Body of pancreas (tissue), 4 donors: ENCODE measurements around the gene PGM1. TPM values are rescaled to one million over a fixed set of nuclear protein-coding genes. Genes with fewer than 3 reads are reported as not detected.

Experiments used
- ATAC-seq: fragments of 150-250 bp; one replicate; pipeline ENCODE4 v1.9.1; 2016
- DNase-seq, 4 donors: peaks; one replicate each; pipeline ENCODE4 v3.0.0-alpha.2; 2019
- H3K27ac ChIP-seq, 4 donors: fragments of 200-600 bp; sonication (generic); 1 replicate in 3 of 4; 2 replicates in 1 of 4; pipeline versions ENCODE4 v1.5.1 to v1.6.1; 2016 to 2019; ENCODE audit warnings: mild to moderate bottlenecking in 1 of 4, mixed read lengths in 1 of 4, moderate library complexity in 1 of 4
- H3K27me3 ChIP-seq, 2 donors: fragments of 200-600 bp; sonication (generic); one replicate each; pipeline ENCODE4 v1.6.0; 2016; ENCODE audit warnings: mild to moderate bottlenecking in 1 of 2
- H3K36me3 ChIP-seq, 2 donors: fragments of 200-600 bp; sonication (generic); replicated peaks in 1 of 2; 2 replicates each; pipeline ENCODE4 v1.5.1; 2016; ENCODE audit warnings: low read depth in 2 of 2; ENCODE audit not compliant: insufficient read depth in 1 of 2
- H3K4me1 ChIP-seq: fragments of 200-600 bp; sonication (generic); one replicate; pipeline ENCODE4 v1.6.0; 2016
- H3K4me3 ChIP-seq, 2 donors: fragments of 200-600 bp; sonication (generic); 1 replicate in 1 of 2; 2 replicates in 1 of 2; pipeline ENCODE4 v1.5.1; 2016 to 2019
- H3K9me3 ChIP-seq, 3 donors: fragments of 200-600 bp; sonication (generic); 1 replicate in 2 of 3; 2 replicates in 1 of 3; pipeline ENCODE4 v1.5.1; 2016
- POLR2A ChIP-seq, 3 donors: fragments of 450-650 bp; IDR thresholded peaks; one replicate each; pipeline ENCODE4 v1.6.1; 2016; ENCODE audit warnings: antibody characterized with exemption in 3 of 3, mild to moderate bottlenecking in 2 of 3
- WGBS, 2 donors: methylation state at CpG; one replicate each; pipeline ENCODE4 v1.1.5; 2017; 5-methylcytosine and 5-hydroxymethylcytosine counted together
- intact Hi-C: fragments of 100-400 bp; cut with DNase I; formaldehyde crosslinking; loops from one replicate; pipeline ENCODE4 v1.15.1; 2023
- total RNA-seq, 2 donors: library from RNA; depleted of rRNA; stranded (reverse); fragments of >200 nt; gene quantifications; one replicate each; pipeline ENCODE4 v1.1.0, GENCODE V29; 2016
- TF ChIP-seq, protein P1 (sequence below), 7 experiments: fragments of 450-650 bp in 4 of 7; fragments of 200-600 bp in 3 of 7; sonication (generic) in 3 of 7; IDR thresholded peaks; one replicate each; pipeline ENCODE4 v1.5.1; 2016 to 2019; ENCODE audit warnings: antibody characterized with exemption in 7 of 7

The PGM1 gene
- total RNA-seq, 2 donors from 2014 or later, result 68.5 to 123 TPM

DNA sequence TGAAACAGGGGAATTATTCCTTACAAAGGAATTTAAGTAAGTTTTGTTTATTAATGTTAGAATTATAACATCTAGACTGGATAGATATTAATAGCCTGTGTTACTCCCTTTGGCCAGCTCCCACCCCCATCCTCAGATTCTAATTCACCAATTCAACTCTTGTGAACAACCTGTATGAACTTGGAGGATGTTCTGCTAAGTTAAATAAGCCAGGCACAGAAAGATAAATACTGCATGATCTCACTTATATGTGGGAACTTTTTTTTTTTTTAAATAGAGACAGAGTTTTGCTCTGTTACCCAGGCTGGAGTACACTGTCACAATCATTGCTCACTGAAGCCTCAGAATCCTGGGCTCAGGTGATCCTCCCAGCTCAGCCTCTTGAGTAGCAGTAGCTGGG is 37.7 kb upstream of the PGM1 start:
- Histone ChIP-seq H3K36me3 (no peaks in the 10 kb centered on the region), H3K4me3 (no peak overlapping the region), H3K4me1 (peaks cover 4% of the 10 kb centered on the region), H3K27me3 (no peaks in the 10 kb centered on the region), H3K27ac (no peak overlapping the region), H3K9me3 (no peaks in the 10 kb centered on the region)
- no peak for TF ChIP-seq POLR2A (IDR thresholded peaks at IDR 0.05)
- TF ChIP-seq, protein P1, sequence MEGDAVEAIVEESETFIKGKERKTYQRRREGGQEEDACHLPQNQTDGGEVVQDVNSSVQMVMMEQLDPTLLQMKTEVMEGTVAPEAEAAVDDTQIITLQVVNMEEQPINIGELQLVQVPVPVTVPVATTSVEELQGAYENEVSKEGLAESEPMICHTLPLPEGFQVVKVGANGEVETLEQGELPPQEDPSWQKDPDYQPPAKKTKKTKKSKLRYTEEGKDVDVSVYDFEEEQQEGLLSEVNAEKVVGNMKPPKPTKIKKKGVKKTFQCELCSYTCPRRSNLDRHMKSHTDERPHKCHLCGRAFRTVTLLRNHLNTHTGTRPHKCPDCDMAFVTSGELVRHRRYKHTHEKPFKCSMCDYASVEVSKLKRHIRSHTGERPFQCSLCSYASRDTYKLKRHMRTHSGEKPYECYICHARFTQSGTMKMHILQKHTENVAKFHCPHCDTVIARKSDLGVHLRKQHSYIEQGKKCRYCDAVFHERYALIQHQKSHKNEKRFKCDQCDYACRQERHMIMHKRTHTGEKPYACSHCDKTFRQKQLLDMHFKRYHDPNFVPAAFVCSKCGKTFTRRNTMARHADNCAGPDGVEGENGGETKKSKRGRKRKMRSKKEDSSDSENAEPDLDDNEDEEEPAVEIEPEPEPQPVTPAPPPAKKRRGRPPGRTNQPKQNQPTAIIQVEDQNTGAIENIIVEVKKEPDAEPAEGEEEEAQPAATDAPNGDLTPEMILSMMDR (IDR thresholded peaks at IDR 0.05), result no peak
- DNase-seq (no peak), ATAC-seq (no peak)
- intact Hi-C loops, result no loop called here

DNA sequence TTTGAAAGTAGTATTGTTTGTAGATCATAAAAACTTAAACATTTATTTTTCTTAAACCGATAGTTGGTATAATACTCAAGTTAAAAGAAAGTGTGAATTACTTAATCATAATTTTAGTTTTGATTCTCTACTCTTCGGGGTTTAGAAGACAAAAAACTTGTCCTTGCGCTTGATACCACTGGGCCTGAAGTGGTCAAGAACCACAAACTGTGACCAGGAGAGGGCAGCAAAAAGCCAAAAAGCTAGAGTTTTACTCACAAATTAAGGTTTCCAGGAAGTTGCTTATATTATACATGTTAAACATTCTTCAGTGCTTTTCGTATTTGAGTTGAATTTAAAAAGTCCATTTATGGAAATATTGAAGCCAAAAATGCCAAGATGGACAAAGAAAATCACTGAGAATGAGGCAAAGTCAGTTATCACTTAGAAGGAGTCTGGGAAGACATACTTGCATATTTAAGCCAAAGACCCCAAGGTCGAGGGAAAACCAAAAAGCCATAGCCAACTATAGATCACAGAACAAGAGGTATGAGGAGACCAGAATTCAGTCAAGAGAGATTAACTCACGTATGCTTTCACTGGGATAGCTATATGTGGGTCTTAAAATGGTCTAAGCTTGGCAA is 35.7 kb upstream of the PGM1 start:
- no peak for TF ChIP-seq POLR2A (IDR thresholded peaks at IDR 0.05)
- TF ChIP-seq, protein P1 (IDR thresholded peaks at IDR 0.05), result peak in 6 of 7 experiments; percentile 36 to 54 (median 50)
- peak; percentile 34 to 62 (median 50) for DNase-seq
- intact Hi-C loops, result no loop called here
- H3K27ac ChIP-seq, result no peak overlapping the region
- H3K4me1 ChIP-seq, result peaks cover 4% of the 10 kb centered on the region
- H3K27me3 ChIP-seq, result no peaks in the 10 kb centered on the region
- no peaks in the 10 kb centered on the region for H3K36me3 ChIP-seq
- ATAC-seq, result no peak
- H3K4me3 ChIP-seq, result no peak overlapping the region
- no peaks in the 10 kb centered on the region for H3K9me3 ChIP-seq
- WGBS, 2 donors, result 55% methylated on average over 6 of the region's 6 CpGs

DNA sequence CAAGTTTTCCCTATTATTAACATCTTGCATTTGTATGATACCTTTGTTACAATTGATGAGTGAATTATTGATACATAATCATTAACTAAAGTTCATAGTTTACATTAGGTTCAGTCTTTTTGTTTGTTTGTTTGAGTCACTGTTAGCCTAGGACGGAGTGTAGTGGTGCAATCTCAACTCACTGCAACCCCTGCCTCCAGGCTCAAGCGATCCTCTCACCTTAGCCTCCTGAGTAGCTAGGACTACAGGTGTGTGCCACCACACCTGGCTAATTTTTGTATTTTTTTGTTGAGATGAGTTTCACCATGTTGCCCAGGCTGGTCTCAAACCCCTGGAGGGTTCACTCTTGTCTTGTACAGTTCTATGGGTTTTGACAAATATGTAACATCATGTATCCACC is 33.9 kb upstream of the PGM1 start:
- Histone ChIP-seq H3K4me1 (peaks cover 4% of the 10 kb centered on the region), H3K4me3 (no peak overlapping the region), H3K27ac (no peak overlapping the region), H3K36me3 (no peaks in the 10 kb centered on the region), H3K27me3 (no peaks in the 10 kb centered on the region), H3K9me3 (no peaks in the 10 kb centered on the region)
- WGBS, 2 donors, result 77 to 81% methylated on average over 2 of the region's 2 CpGs
- DNase-seq (no peak), ATAC-seq (no peak)
- intact Hi-C loops, result no loop called here
- TF ChIP-seq, protein P1 (IDR thresholded peaks at IDR 0.05), result no peak
- no peak for TF ChIP-seq POLR2A (IDR thresholded peaks at IDR 0.05)

- no peaks in the 10 kb centered on the region for H3K9me3 ChIP-seq
- no peaks in the 10 kb centered on the region for H3K27me3 ChIP-seq
- H3K4me3 ChIP-seq, result no peak overlapping the region
- H3K36me3 ChIP-seq, result no peaks in the 10 kb centered on the region
- H3K27ac ChIP-seq, result no peak overlapping the region
- no peaks in the 10 kb centered on the region for H3K4me1 ChIP-seq
- TF ChIP-seq, protein P1 (IDR thresholded peaks at IDR 0.05), result no peak
- TF ChIP-seq POLR2A (IDR thresholded peaks at IDR 0.05), result no peak
- ATAC-seq (no peak), DNase-seq (no peak)
- intact Hi-C loops, result no loop called here
These were observed 29.5 kb upstream of the PGM1 start for GRCh38 chr1:63563745-63564144.

GRCh38 chr1:63569068-63569467 is 24.1 kb upstream of the PGM1 start:
- intact Hi-C loops, result no loop called here
- TF ChIP-seq, protein P1 (IDR thresholded peaks at IDR 0.05), result no peak
- Histone ChIP-seq H3K36me3 (no peaks in the 10 kb centered on the region), H3K4me3 (no peak overlapping the region), H3K9me3 (no peaks in the 10 kb centered on the region), H3K27me3 (no peaks in the 10 kb centered on the region), H3K4me1 (no peaks in the 10 kb centered on the region), H3K27ac (no peak overlapping the region)
- WGBS, 2 donors, result 88 to 89% methylated on average over 4 of the region's 4 CpGs
- no peak for DNase-seq
- no peak for ATAC-seq
